ENCODE measurements around the gene OBSCN. TPM values are rescaled to one million over a fixed set of nuclear protein-coding genes. Genes with fewer than 3 reads are reported as not detected.

OBSCN gene
- total and polyA plus RNA-seq, 2 of the 13 experiments (the other 11 are each of a cell fraction or from before 2014, with no cell fraction given): 0.20 TPM

DNA sequence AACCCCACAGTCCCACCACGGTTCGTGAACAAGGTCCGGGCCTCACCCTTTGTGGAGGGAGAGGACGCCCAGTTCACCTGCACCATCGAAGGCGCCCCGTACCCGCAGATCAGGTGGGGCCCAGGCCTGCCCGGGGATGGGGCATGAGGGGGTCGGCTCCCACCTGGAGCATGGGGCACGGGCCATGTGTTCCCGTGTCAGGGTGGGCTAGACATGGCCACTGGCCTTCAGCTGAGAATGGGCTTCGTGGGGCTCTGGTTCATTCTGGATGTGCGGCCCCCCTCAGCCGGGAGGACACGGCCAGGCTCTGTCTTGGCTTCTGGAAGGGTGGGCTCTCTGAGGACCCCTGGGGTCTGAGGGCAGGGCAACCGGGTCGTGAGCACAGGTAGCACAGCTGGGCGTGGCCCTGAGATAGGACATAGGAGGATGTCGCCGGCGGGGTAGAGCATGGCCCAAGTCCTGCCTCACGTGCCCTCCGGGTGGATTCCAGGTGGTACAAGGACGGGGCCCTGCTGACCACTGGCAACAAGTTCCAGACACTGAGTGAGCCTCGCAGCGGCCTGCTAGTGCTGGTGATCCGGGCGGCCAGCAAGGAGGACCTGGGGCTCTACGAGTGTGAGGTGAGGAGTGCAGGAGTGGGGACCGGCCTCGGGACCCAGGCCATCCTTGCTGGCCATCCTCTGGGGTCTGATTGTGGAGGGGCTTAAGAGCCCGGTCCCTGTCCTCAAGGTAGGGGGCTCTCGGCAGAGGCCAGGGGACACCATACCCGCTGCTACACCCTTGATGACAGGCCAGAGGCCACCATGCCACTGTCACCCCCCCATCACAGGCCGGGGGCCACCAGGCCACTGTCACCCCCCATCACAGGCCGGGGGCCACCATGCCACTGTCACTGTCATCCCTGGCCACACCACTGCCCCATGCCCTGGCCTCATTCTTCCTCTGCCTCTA is 143.3 kb downstream of the OBSCN start:
- DNase-seq (ENCODE audit: low spot score) (no peak), FAIRE-seq (no peak), ATAC-seq (no peak)
- H3K9ac ChIP-seq (ENCODE audit: insufficient read depth, low read depth, low read length): no peak overlapping the region
- no peaks in the 10 kb centered on the region for H4K20me1 ChIP-seq (ENCODE audit: insufficient read depth, low read length)
- peaks cover 8 to 59% of the 10 kb centered on the region in 2 experiments; a peak in 4 of 5 replicates for H3K27me3 ChIP-seq (ENCODE audit: control insufficient read depth in 1 of 2, insufficient read depth in 2 of 2, low read length in 2 of 2)
- H3K36me3 ChIP-seq (replicated peaks in 1 of 2; ENCODE audit: control insufficient read depth in 1 of 2, insufficient read depth in 2 of 2, low read length in 2 of 2): no peaks in the 10 kb centered on the region
- H3K4me1 ChIP-seq (ENCODE audit: insufficient read depth, low read length): no peaks in the 10 kb centered on the region
- TF ChIP-seq RFXAP (CRISPR knock-in tag; IDR thresholded peaks at IDR 0.05; ENCODE audit: borderline replicate concordance) (no peak), FLYWCH1 (CRISPR knock-in tag; IDR thresholded peaks at IDR 0.05) (no peak), POLR2AphosphoS2 (IDR thresholded peaks at IDR 0.05; ENCODE audit: low read depth, low read length) (no peak), ZNF276 (CRISPR knock-in tag; IDR thresholded peaks at IDR 0.05; ENCODE audit: low read depth) (no peak), SMYD3 (CRISPR knock-in tag; IDR thresholded peaks at IDR 0.05) (no peak), JARID2 (CRISPR knock-in tag; IDR thresholded peaks at IDR 0.05; ENCODE audit: insufficient replicate concordance) (no peak), CCAR2 (optimal IDR thresholded peaks at IDR 0.05; ENCODE audit: low read depth, low read length) (no peak), SRSF1 (optimal IDR thresholded peaks at IDR 0.05; ENCODE audit: low read depth, low read length) (no peak), PLSCR1 (CRISPR knock-in tag; IDR thresholded peaks at IDR 0.05; ENCODE audit: borderline replicate concordance) (no peak), FOXC1 (CRISPR knock-in tag; IDR thresholded peaks at IDR 0.05; ENCODE audit: borderline replicate concordance) (no peak), ZNF775 (CRISPR knock-in tag; IDR thresholded peaks at IDR 0.05; ENCODE audit: borderline replicate concordance) (no peak), RBM22 (optimal IDR thresholded peaks at IDR 0.05; ENCODE audit: low read length) (no peak), ZNF101 (CRISPR knock-in tag; IDR thresholded peaks at IDR 0.05; ENCODE audit: borderline replicate concordance, low read depth) (no peak)
- TF ChIP-seq, protein P1, sequence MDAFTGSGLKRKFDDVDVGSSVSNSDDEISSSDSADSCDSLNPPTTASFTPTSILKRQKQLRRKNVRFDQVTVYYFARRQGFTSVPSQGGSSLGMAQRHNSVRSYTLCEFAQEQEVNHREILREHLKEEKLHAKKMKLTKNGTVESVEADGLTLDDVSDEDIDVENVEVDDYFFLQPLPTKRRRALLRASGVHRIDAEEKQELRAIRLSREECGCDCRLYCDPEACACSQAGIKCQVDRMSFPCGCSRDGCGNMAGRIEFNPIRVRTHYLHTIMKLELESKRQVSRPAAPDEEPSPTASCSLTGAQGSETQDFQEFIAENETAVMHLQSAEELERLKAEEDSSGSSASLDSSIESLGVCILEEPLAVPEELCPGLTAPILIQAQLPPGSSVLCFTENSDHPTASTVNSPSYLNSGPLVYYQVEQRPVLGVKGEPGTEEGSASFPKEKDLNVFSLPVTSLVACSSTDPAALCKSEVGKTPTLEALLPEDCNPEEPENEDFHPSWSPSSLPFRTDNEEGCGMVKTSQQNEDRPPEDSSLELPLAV (CRISPR knock-in tag; conservative IDR thresholded peaks at IDR 0.05; ENCODE audit: low read depth): no peak
- BruUV-seq (replicated peaks): no TSS peak
- H3K9me3 ChIP-seq (ENCODE audit: low read length): no peaks in the 10 kb centered on the region
- intact Hi-C loops (cut with micrococcal nuclease; ENCODE audit: unreplicated experiment) (no loop called here), in situ Hi-C loops (cut with HindIII; ENCODE audit: extremely low pct_ligation_motif_present, low pct_unique_long_range_greater_than_20kb) (no loop called here)
- WGBS (ENCODE audit: low lambda C conversion rate): 34% methylated on average over 30 of the region's 37 CpGs
- no peaks in the 10 kb centered on the region for H3K79me2 ChIP-seq (ENCODE audit: insufficient read depth, low read length)
- ChIA-PET POLR2A (no interaction called here), CTCF (ENCODE audit: low intra/inter-chr PET ratio, low total read pairs) (no interaction called here)
- H2AFZ ChIP-seq (ENCODE audit: low read length): no peak overlapping the region
- H3K4me3 ChIP-seq (replicated peaks in 1 of 3; ENCODE audit: insufficient read depth in 1 of 3, low read depth in 2 of 3, low read length in 3 of 3): no peak overlapping the region
- no peak overlapping the region for H3K4me2 ChIP-seq (ENCODE audit: low read depth, low read length)
- no peak overlapping the region for H3K27ac ChIP-seq (ENCODE audit: extremely low read length, insufficient read depth, low read length)
